ENCODE results near the gene UQCR11.

DNA sequence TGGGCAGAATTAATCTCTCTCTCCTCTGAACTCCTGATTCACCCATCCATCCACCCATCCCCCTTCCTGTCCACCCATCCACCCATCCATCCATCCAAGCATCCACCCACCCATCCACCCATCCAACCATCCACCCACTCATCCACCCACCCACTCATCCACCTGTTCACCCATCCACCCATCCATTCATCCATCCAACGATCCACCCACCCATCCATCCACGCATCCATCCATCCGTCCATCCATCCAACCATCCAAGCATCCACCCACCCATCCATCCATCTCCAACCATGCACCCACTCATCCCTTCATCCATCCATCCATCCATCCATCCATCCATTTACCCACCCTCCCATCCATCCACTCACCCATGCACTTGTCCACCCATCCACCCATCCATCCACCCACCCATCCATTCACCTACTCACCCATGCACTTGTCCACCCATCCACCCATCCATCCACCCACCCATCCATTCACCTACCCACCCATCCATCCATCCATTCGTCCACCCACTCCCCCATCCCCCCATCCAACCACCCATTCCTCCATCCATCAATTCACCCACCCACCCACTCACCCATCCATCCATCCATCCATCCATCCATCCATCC is 55.8 kb downstream of the UQCR11 start:
- TF ChIP-seq, protein P1, sequence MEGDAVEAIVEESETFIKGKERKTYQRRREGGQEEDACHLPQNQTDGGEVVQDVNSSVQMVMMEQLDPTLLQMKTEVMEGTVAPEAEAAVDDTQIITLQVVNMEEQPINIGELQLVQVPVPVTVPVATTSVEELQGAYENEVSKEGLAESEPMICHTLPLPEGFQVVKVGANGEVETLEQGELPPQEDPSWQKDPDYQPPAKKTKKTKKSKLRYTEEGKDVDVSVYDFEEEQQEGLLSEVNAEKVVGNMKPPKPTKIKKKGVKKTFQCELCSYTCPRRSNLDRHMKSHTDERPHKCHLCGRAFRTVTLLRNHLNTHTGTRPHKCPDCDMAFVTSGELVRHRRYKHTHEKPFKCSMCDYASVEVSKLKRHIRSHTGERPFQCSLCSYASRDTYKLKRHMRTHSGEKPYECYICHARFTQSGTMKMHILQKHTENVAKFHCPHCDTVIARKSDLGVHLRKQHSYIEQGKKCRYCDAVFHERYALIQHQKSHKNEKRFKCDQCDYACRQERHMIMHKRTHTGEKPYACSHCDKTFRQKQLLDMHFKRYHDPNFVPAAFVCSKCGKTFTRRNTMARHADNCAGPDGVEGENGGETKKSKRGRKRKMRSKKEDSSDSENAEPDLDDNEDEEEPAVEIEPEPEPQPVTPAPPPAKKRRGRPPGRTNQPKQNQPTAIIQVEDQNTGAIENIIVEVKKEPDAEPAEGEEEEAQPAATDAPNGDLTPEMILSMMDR (IDR thresholded peaks at IDR 0.05; ENCODE audit: poor library complexity): no peak
- no peak for TF ChIP-seq EZH2 (IDR thresholded peaks at IDR 0.05; ENCODE audit: borderline replicate concordance)

All from hepatocyte (in vitro differentiated cells).